HepG2 (cell line): ENCODE results near the gene RAMAC. TPM values are rescaled to one million over a fixed set of nuclear protein-coding genes. Genes with fewer than 3 reads are reported as not detected.

Experiments used
- ATAC-seq: fragments of 200-7000 bp; cut with Tn5 transposase; 3 replicates; pipeline ENCODE4 v1.9.1; 2020; ENCODE audit warnings: mild to moderate bottlenecking, moderate library complexity
- BruUV-seq: library from RNA; stranded (reverse); fragments of 400-500 nt; replicated peaks from 2 replicates; lab custom pipeline; 2021; lab: Mats Ljungman, UMichigan
- CTCF ChIA-PET: fragments of 300-600 bp; formaldehyde crosslinking; extraction: SDS; loops from one replicate; lab custom pipeline; 2021; ENCODE audit warnings: low total read pairs, inconsistent platforms, low intra/inter-chr PET ratio; lab: Yijun Ruan, JAX
- POLR2A ChIA-PET: fragments of 350-600 bp; sonication (Branson Sonifier 250); formaldehyde crosslinking; loops from one replicate; lab custom pipeline; 2020; ENCODE audit warnings: antibody characterized with exemption, inconsistent platforms; lab: Yijun Ruan, JAX
- DNase-seq: peaks from one replicate; pipeline ENCODE4 v3.0.0-alpha.2; 2015; ENCODE audit warnings: low spot score
- FAIRE-seq: peaks from 3 replicates; lab custom pipeline; 2011; peaks lifted over from hg19 to GRCh38; lab: Jason Lieb, UNC
- H2AFZ ChIP-seq: one replicate; pipeline ENCODE4 v1.6.1; 2011; ENCODE audit warnings: low read length, inconsistent platforms
- H3K27ac ChIP-seq: fragments of 300-600 bp; 3 replicates; pipeline ENCODE4 v1.8.0; 2011; ENCODE audit warnings: mixed run types, mild to moderate bottlenecking, mixed read lengths, low read length, inconsistent platforms; ENCODE audit not compliant: insufficient read depth; ENCODE audit errors: extremely low read length
- H3K27me3 ChIP-seq, 2 experiments: fragments of 200-600 bp in 1 of 2; 2 replicates in 1 of 2; 3 replicates in 1 of 2; pipeline versions ENCODE4 v1.6.0 to v1.8.0; 2011; ENCODE audit warnings: low read length in 2 of 2, mild to moderate bottlenecking in 2 of 2, moderate library complexity in 2 of 2, inconsistent platforms in 1 of 2; ENCODE audit not compliant: insufficient read depth in 2 of 2, control insufficient read depth in 1 of 2
- H3K36me3 ChIP-seq, 2 experiments: fragments of 200-600 bp in 1 of 2; replicated peaks in 1 of 2; 2 replicates in 1 of 2; 3 replicates in 1 of 2; pipeline versions ENCODE4 v1.5.1 to v1.8.0; 2011; ENCODE audit warnings: low read length in 2 of 2, inconsistent platforms in 1 of 2; ENCODE audit not compliant: insufficient read depth in 2 of 2, control insufficient read depth in 1 of 2
- H3K4me1 ChIP-seq: 2 replicates; pipeline ENCODE4 v1.5.1; 2012; ENCODE audit warnings: low read length, inconsistent platforms; ENCODE audit not compliant: insufficient read depth
- H3K4me2 ChIP-seq: 2 replicates; pipeline ENCODE4 v1.6.0; 2011; ENCODE audit warnings: low read depth, low read length, inconsistent platforms
- H3K4me3 ChIP-seq, 3 experiments: fragments of 200-600 bp in 1 of 3; sonication (generic), shearing (Covaris generic) in 1 of 3; replicated peaks in 1 of 3; 2 replicates each; pipeline ENCODE4 v1.5.1; 2011 to 2016; ENCODE audit warnings: low read length in 3 of 3, inconsistent platforms in 2 of 3, low read depth in 2 of 3, mild to moderate bottlenecking in 2 of 3, control low read depth in 1 of 3, mixed read lengths in 1 of 3; ENCODE audit not compliant: insufficient read depth in 1 of 3
- H3K79me2 ChIP-seq: one replicate; pipeline ENCODE4 v1.6.1; 2011; ENCODE audit warnings: low read length, inconsistent platforms; ENCODE audit not compliant: insufficient read depth
- H3K9ac ChIP-seq: 2 replicates; pipeline ENCODE4 v1.6.0; 2011; ENCODE audit warnings: mild to moderate bottlenecking, low read depth, low read length, inconsistent platforms; ENCODE audit not compliant: insufficient read depth
- H3K9me3 ChIP-seq: 2 replicates; pipeline ENCODE4 v1.5.1; 2012; ENCODE audit warnings: mild to moderate bottlenecking, low read length
- H4K20me1 ChIP-seq: 2 replicates; pipeline ENCODE4 v1.6.0; 2011; ENCODE audit warnings: inconsistent platforms, mild to moderate bottlenecking, low read length, moderate library complexity; ENCODE audit not compliant: insufficient read depth
- ADNP ChIP-seq: sonication (generic); formaldehyde crosslinking; IDR thresholded peaks from 2 replicates; pipeline ENCODE4 v1.4.0; 2020; ENCODE audit warnings: missing genetic modification reagents
- CREM ChIP-seq, 2 experiments: sonication (generic) in 1 of 2; formaldehyde crosslinking in 1 of 2; IDR thresholded peaks; 2 replicates each; pipeline versions ENCODE4 v1.4.0 to v1.6.1; 2016 to 2020; ENCODE audit warnings: antibody characterized with exemption in 1 of 2, mild to moderate bottlenecking in 1 of 2, missing genetic modification reagents in 1 of 2
- FOXK1 ChIP-seq: sonication (generic); formaldehyde crosslinking; IDR thresholded peaks from 2 replicates; pipeline ENCODE4 v1.4.0; 2020; ENCODE audit warnings: low read depth, missing genetic modification reagents, borderline replicate concordance
- GFI1 ChIP-seq: sonication (generic); formaldehyde crosslinking; IDR thresholded peaks from 2 replicates; pipeline ENCODE4 v1.5.0; 2020; ENCODE audit warnings: missing genetic modification reagents, mild to moderate bottlenecking, borderline replicate concordance
- KAT7 ChIP-seq: IDR thresholded peaks from 2 replicates; pipeline ENCODE4 v1.6.1; 2018; ENCODE audit warnings: borderline replicate concordance, missing compliant biosample characterization
- PCBP1 ChIP-seq: fragments of 200-400 bp; formaldehyde crosslinking; IDR thresholded peaks from 2 replicates; pipeline ENCODE4 v1.6.1; 2017; ENCODE audit warnings: mild to moderate bottlenecking, low read depth, low read length, borderline replicate concordance
- REL ChIP-seq: sonication (generic); formaldehyde crosslinking; conservative IDR thresholded peaks from 2 replicates; pipeline ENCODE4 v1.8.0; 2022; ENCODE audit warnings: mild to moderate bottlenecking, missing genetic modification reagents, moderate library complexity
- REXO4 ChIP-seq: sonication (generic); formaldehyde crosslinking; IDR thresholded peaks from 2 replicates; pipeline ENCODE4 v1.8.0; 2022; ENCODE audit warnings: missing genetic modification reagents, mild to moderate bottlenecking, borderline replicate concordance
- RORA ChIP-seq: sonication (generic); formaldehyde crosslinking; IDR thresholded peaks from 2 replicates; pipeline ENCODE4 v1.5.0; 2020; ENCODE audit warnings: mild to moderate bottlenecking, missing genetic modification reagents, moderate library complexity
- SALL1 ChIP-seq: sonication (generic); formaldehyde crosslinking; IDR thresholded peaks from 2 replicates; pipeline ENCODE4 v1.8.0; 2022; ENCODE audit warnings: mild to moderate bottlenecking, missing genetic modification reagents
- SP4 ChIP-seq: sonication (generic); formaldehyde crosslinking; IDR thresholded peaks from 2 replicates; pipeline ENCODE4 v1.8.1; 2023; ENCODE audit warnings: mild to moderate bottlenecking, missing genetic modification reagents
- TCF12 ChIP-seq, 2 experiments: fragments of 450-650 bp in 1 of 2; sonication (generic) in 1 of 2; formaldehyde crosslinking in 1 of 2; IDR thresholded peaks; 2 replicates each; pipeline versions ENCODE4 v1.6.1 to v1.8.0; 2017 to 2022; ENCODE audit warnings: antibody characterized with exemption in 1 of 2, mild to moderate bottlenecking in 1 of 2, missing genetic modification reagents in 1 of 2, moderate library complexity in 1 of 2
- ZNF616 ChIP-seq: sonication (generic); formaldehyde crosslinking; IDR thresholded peaks from 2 replicates; pipeline ENCODE4 v1.5.0; 2020; ENCODE audit warnings: low read depth, mild to moderate bottlenecking, missing genetic modification reagents
- ZNF672 ChIP-seq: sonication (generic); formaldehyde crosslinking; IDR thresholded peaks from 2 replicates; pipeline ENCODE4 v1.8.1; 2022; ENCODE audit warnings: missing genetic modification reagents
- WGBS: methylation state at CpG from one replicate; pipeline ENCODE4 v1.1.6; 2017; ENCODE audit warnings: low lambda C conversion rate; 5-methylcytosine and 5-hydroxymethylcytosine counted together
- in situ Hi-C: cut with HindIII; loops from 2 replicates; pipeline ENCODE4 v1.10.0; 2017; ENCODE audit warnings: low pct_unique_long_range_greater_than_20kb; ENCODE audit not compliant: extremely low pct_ligation_motif_present
- intact Hi-C: fragments of 100-400 bp; cut with micrococcal nuclease; formaldehyde crosslinking; loops from one replicate; pipeline ENCODE4 v1.10.0; 2022; ENCODE audit not compliant: unreplicated experiment
- polyA plus RNA-seq, 8 experiments: library from polyadenylated mRNA; depleted of rRNA in 3 of 8; stranded (reverse) in 7 of 8; unstranded in 1 of 8; fragments of >200 nt; fragmentation: Illumina TruSeq in 4 of 8; extraction: Trizol in 4 of 8; gene quantifications; 2 replicates each; pipeline versions ENCODE4 v1.2.1 to v1.2.3, GENCODE V29; 2011 to 2016; ENCODE audit warnings: low read depth in 4 of 8, missing spikeins in 1 of 8, mixed read lengths in 1 of 8; ENCODE audit not compliant: insufficient read depth in 1 of 8
- total RNA-seq, 5 experiments: library from RNA; depleted of rRNA; stranded (reverse); fragments of >200 nt; fragmentation: Illumina TruSeq; extraction: Trizol; gene quantifications; 2 replicates each; pipeline ENCODE4 v1.2.3, GENCODE V29; 2016; ENCODE audit warnings: low read depth in 1 of 5
- TF ChIP-seq, protein P1 (sequence below): sonication (generic); formaldehyde crosslinking; IDR thresholded peaks from one replicate; pipeline ENCODE4 v1.5.1; 2020; ENCODE audit warnings: mild to moderate bottlenecking, missing genetic modification reagents; ENCODE audit errors: not compliant biosample characterization

Gene RAMAC
- total and polyA plus RNA-seq, 2 of the 13 experiments (the other 11 are each of a cell fraction or from before 2014, with no cell fraction given): 22.2 to 45.9 TPM

GRCh38 chr15:82966671-82967071 lies 19.3 kb upstream of the RAMAC start (continued):
- TF ChIP-seq, protein P1, sequence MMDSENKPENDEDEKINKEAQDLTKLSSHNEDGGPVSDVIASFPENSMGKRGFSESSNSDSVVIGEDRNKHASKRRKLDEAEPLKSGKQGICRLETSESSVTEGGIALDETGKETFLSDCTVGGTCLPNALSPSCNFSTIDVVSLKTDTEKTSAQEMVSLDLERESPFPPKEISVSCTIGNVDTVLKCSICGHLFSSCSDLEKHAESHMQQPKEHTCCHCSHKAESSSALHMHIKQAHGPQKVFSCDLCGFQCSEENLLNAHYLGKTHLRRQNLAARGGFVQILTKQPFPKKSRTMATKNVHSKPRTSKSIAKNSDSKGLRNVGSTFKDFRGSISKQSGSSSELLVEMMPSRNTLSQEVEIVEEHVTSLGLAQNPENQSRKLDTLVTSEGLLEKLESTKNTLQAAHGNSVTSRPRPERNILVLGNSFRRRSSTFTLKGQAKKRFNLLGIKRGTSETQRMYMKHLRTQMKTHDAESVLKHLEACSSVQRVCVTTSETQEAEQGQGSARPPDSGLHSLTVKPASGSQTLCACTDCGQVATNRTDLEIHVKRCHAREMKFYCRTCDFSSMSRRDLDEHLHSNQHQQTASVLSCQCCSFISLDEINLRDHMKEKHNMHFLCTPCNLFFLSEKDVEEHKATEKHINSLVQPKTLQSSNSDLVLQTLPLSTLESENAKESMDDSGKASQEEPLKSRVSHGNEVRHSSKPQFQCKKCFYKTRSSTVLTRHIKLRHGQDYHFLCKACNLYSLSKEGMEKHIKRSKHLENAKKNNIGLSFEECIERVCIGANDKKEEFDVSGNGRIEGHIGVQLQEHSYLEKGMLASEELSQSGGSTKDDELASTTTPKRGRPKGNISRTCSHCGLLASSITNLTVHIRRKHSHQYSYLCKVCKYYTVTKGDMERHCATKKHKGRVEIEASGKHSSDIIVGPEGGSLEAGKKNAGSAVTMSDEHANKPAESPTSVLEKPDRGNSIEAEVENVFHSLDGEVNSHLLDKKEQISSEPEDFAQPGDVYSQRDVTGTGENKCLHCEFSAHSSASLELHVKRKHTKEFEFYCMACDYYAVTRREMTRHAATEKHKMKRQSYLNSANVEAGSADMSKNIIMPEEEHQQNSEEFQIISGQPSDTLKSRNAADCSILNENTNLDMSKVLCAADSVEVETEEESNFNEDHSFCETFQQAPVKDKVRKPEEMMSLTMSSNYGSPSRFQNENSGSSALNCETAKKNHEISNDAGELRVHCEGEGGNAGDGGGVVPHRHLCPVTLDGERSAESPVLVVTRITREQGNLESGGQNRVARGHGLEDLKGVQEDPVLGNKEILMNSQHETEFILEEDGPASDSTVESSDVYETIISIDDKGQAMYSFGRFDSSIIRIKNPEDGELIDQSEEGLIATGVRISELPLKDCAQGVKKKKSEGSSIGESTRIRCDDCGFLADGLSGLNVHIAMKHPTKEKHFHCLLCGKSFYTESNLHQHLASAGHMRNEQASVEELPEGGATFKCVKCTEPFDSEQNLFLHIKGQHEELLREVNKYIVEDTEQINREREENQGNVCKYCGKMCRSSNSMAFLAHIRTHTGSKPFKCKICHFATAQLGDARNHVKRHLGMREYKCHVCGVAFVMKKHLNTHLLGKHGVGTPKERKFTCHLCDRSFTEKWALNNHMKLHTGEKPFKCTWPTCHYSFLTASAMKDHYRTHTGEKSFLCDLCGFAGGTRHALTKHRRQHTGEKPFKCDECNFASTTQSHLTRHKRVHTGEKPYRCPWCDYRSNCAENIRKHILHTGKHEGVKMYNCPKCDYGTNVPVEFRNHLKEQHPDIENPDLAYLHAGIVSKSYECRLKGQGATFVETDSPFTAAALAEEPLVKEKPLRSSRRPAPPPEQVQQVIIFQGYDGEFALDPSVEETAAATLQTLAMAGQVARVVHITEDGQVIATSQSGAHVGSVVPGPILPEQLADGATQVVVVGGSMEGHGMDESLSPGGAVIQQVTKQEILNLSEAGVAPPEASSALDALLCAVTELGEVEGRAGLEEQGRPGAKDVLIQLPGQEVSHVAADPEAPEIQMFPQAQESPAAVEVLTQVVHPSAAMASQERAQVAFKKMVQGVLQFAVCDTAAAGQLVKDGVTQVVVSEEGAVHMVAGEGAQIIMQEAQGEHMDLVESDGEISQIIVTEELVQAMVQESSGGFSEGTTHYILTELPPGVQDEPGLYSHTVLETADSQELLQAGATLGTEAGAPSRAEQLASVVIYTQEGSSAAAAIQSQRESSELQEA: no peak
- no peak for TF ChIP-seq ZNF672 (CRISPR knock-in tag)
- TF ChIP-seq REXO4 (CRISPR knock-in tag): no peak
- TF ChIP-seq ZNF616 (CRISPR knock-in tag): no peak
- TF ChIP-seq KAT7 (CRISPR knock-in tag): no peak

DNA sequence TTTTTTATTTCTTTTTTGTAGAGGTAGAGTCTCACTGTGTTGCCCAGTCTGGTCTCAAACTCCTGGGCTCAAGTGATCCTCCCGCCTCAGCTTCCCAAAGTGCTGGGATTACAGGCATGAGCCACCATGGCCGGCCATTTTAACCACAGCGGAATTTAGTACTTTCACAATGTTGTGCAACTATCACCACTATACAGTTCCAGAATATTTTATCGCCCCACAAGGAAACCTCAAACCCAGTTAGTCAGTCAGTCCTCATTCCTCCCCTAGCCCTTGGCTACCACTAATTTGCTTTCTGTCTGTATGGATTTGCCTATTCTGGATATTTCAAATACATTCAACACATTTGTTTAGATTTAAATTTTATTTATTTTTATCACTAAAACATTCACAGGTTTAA lies 17.9 kb upstream of the RAMAC start:
- Histone ChIP-seq H3K27me3 (no peaks in the 10 kb centered on the region), H3K9me3 (no peaks in the 10 kb centered on the region), H2AFZ (no peak overlapping the region), H3K4me2 (no peak overlapping the region), H3K27ac (no peak overlapping the region), H3K4me1 (peaks cover 15% of the 10 kb centered on the region), H3K36me3 (no peaks in the 10 kb centered on the region), H3K4me3 (no peak overlapping the region), H4K20me1 (no peaks in the 10 kb centered on the region), H3K79me2 (no peaks in the 10 kb centered on the region), H3K9ac (no peak overlapping the region)
- POLR2A ChIA-PET: no interaction called here
- CTCF ChIA-PET: no interaction called here
- ATAC-seq (no peak), FAIRE-seq (no peak), DNase-seq (no peak)
- WGBS: 78% methylated on average over 4 of the region's 4 CpGs
- intact Hi-C loops: no loop called here
- no peak for TF ChIP-seq SP4 (CRISPR knock-in tag)
- no peak for TF ChIP-seq FOXK1 (CRISPR knock-in tag)
- TF ChIP-seq RORA (CRISPR knock-in tag): no peak
- TF ChIP-seq CREM (IDR thresholded peaks at IDR 0.05): no peak
- TF ChIP-seq CREM (CRISPR knock-in tag; IDR thresholded peaks at IDR 0.05): no peak
- no peak for TF ChIP-seq REL
- no peak for TF ChIP-seq SALL1 (CRISPR knock-in tag)
- TF ChIP-seq PCBP1: no peak
- TF ChIP-seq TCF12 (IDR thresholded peaks at IDR 0.05): no peak
- no peak for TF ChIP-seq TCF12 (CRISPR knock-in tag; IDR thresholded peaks at IDR 0.05)
- TF ChIP-seq ADNP (CRISPR knock-in tag): no peak
- no peak for TF ChIP-seq GFI1
- in situ Hi-C loops: no loop called here
- no TSS peak for BruUV-seq
